ENCODE measurements around the gene DEFB123.
A peak's percentile ranks its signal among the peaks of the same experiment; 100 is the strongest.

DEFB123 gene

DNA sequence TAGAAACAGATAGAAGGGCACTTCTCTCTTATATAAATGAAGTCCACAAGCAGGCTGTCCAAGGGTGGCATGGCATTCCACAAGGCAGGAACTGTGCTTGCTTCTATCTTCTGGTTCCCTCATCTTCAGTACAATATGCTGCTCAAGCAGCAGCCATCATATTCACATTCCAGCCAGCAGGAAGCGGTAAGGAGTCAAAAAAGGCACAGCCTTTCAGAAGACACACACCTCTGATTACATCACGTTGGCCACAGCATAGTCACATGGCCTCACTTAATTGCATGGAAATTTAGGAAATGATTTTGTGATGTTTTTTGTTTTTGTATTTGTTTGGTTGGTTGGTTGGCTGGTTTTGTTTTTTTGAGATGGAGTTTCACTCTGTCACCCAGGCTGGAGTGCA is 53.7 kb downstream of the DEFB123 start:
- ChIA-PET CTCF (interaction anchor here (0.6 to 0.8 kb wide), 2 partner anchors 9 kb away, joined by 4 read pairs; no protein-coding TSS in a partner anchor), POLR2A (ENCODE audit: low non-redundant PET) (no interaction called here)
- TF ChIP-seq, protein P1, sequence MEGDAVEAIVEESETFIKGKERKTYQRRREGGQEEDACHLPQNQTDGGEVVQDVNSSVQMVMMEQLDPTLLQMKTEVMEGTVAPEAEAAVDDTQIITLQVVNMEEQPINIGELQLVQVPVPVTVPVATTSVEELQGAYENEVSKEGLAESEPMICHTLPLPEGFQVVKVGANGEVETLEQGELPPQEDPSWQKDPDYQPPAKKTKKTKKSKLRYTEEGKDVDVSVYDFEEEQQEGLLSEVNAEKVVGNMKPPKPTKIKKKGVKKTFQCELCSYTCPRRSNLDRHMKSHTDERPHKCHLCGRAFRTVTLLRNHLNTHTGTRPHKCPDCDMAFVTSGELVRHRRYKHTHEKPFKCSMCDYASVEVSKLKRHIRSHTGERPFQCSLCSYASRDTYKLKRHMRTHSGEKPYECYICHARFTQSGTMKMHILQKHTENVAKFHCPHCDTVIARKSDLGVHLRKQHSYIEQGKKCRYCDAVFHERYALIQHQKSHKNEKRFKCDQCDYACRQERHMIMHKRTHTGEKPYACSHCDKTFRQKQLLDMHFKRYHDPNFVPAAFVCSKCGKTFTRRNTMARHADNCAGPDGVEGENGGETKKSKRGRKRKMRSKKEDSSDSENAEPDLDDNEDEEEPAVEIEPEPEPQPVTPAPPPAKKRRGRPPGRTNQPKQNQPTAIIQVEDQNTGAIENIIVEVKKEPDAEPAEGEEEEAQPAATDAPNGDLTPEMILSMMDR (conservative IDR thresholded peaks at IDR 0.05; ENCODE audit: low read depth) = no peak; the same call in 1 of the 2 replicates
- DNase-seq (ENCODE audit: low spot score) = peak; percentile 55
- no peak overlapping the region for H3K27ac ChIP-seq

DNA sequence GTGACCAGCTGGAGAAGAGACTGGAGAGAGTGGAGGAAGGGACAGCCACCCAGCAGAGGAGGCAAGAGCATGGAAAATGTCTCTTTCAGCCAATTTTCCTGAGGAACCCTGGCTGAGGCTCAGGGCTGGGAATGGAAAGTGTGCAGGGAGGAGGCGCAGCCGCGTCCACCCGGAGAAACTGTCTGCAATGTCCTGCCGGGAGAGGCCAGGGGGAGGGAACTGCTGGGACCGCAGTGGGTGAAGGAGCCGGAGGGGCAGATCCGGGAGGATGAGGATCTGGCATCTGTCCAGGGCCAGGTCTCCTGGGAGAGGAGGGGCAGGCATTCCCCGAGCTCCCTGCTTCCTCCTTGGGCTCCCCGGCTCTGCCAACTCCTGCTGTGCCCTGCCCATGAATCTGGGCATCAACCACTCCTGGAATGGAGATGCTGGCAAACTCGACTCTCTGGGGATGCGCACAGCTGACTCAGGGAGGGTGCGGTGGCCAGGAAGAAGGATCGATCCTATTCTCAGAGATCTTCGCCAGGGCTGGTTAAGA is 56.4 kb downstream of the DEFB123 start:
- ChIA-PET CTCF (interaction anchor here (0.6 to 1.1 kb wide), 2 partner anchors 24 to 92 kb away, joined by 3 to 5 read pairs; no protein-coding TSS in a partner anchor), POLR2A (ENCODE audit: low non-redundant PET) (no interaction called here)
- H3K27ac ChIP-seq = no peak overlapping the region
- DNase-seq (ENCODE audit: low spot score) = no peak
- TF ChIP-seq, protein P1 (conservative IDR thresholded peaks at IDR 0.05; ENCODE audit: low read depth) = no peak

DNA sequence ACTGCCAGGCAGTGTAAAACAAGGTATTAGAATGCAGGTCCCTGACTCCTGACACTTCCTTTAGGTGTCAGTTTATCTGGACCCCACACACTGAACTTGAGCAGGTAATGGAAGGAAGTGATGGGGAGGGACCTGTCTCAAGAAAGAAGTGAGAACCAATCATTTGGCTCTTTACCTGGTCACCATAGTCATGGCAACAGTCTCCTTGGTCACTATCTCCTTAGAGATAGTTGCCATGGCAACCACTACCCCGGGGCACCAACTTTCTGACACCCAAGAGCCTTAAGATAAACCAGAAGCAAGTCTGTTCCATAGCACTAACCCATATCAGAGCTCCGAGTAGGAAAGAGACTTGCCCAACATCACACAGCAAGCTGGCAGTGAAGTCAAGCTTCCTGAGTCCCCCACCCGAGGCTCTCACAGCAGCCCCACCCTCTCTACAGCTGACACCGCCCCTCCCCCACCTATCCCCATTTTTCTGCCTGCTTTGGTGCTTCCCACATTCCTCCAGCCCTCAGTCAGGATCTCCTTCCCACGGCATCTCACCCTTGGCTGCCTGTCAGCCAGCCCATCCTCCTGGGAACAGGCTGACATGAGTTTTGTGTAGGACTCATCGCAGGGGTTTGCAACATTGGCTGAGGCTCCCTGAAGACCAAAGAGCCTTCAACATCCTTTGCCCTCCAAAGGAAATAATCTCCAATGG is 57.6 kb downstream of the DEFB123 start:
- ChIA-PET POLR2A (ENCODE audit: low non-redundant PET) (no interaction called here), CTCF (no interaction called here)
- TF ChIP-seq, protein P1 (conservative IDR thresholded peaks at IDR 0.05; ENCODE audit: low read depth) = no peak
- H3K27ac ChIP-seq = no peak overlapping the region
- no peak for DNase-seq (ENCODE audit: low spot score)

All from RWPE1 (cell line).